GM23338 (cell line): ENCODE data around the gene DESI2. TPM values are rescaled to one million over a fixed set of nuclear protein-coding genes. Genes with fewer than 3 reads are reported as not detected.
"Not testable (repeated sequence)": the region's sequence is repeated elsewhere in the genome, so short reads cannot be mapped to it uniquely, and the experiment has no call there.

ENCODE experiments used
- ATAC-seq: fragments of 200-7000 bp; cut with Tn5 transposase; 3 replicates; pipeline ENCODE4 v1.9.1; 2020
- DNase-seq: peaks from one replicate; pipeline ENCODE4 v3.0.0-alpha.2; 2015; ENCODE audit warnings: low spot score
- H2AFZ ChIP-seq: fragments of 200-600 bp; sonication (generic); 2 replicates; pipeline ENCODE4 v1.8.0; 2016; ENCODE audit warnings: antibody characterized with exemption, mild to moderate bottlenecking, moderate library complexity
- H3F3A ChIP-seq: fragments of 200-600 bp; sonication (generic); replicated peaks from 2 replicates; pipeline ENCODE4 v1.8.0; 2017; ENCODE audit warnings: antibody characterized with exemption, mixed run types, low read depth
- H3K27ac ChIP-seq: fragments of 200-600 bp; sonication (generic); 2 replicates; pipeline ENCODE4 v1.6.1; 2016; ENCODE audit warnings: low read depth
- H3K27me3 ChIP-seq: fragments of 200-600 bp; sonication (generic); 2 replicates; pipeline ENCODE4 v1.8.0; 2016; ENCODE audit warnings: mild to moderate bottlenecking, mixed run types, moderate library complexity; ENCODE audit not compliant: insufficient read depth
- H3K36me3 ChIP-seq: fragments of 200-600 bp; sonication (generic); 2 replicates; pipeline ENCODE4 v1.8.0; 2016; ENCODE audit warnings: mild to moderate bottlenecking; ENCODE audit not compliant: insufficient read depth
- H3K4me1 ChIP-seq: fragments of 200-600 bp; sonication (generic); 2 replicates; pipeline ENCODE4 v1.8.0; 2016; ENCODE audit warnings: mild to moderate bottlenecking, moderate library complexity; ENCODE audit not compliant: insufficient read depth
- H3K4me2 ChIP-seq: fragments of 200-600 bp; sonication (generic); 2 replicates; pipeline ENCODE4 v1.7.1; 2017; ENCODE audit warnings: mixed run types
- H3K4me3 ChIP-seq: fragments of 200-600 bp; sonication (generic); 2 replicates; pipeline ENCODE4 v1.6.1; 2016; ENCODE audit warnings: mixed run types
- H3K79me2 ChIP-seq: fragments of 200-600 bp; sonication (generic); replicated peaks from 2 replicates; pipeline ENCODE4 v1.8.0; 2017; ENCODE audit warnings: mild to moderate bottlenecking; ENCODE audit not compliant: insufficient read depth
- H3K9me2 ChIP-seq: fragments of 200-600 bp; sonication (generic); 2 replicates; pipeline ENCODE4 v1.8.0; 2017; ENCODE audit not compliant: insufficient read depth
- H4K20me1 ChIP-seq: fragments of 200-600 bp; sonication (generic); replicated peaks from 2 replicates; pipeline ENCODE4 v1.8.0; 2017; ENCODE audit warnings: mild to moderate bottlenecking; ENCODE audit not compliant: insufficient read depth
- H3K27ac Mint-ChIP-seq: 2 replicates; pipeline ENCODE4 v1.8.0; 2020; ENCODE audit warnings: inconsistent platforms, mild to moderate bottlenecking, moderate library complexity, mixed read lengths
- H3K27me3 Mint-ChIP-seq: 3 replicates; pipeline ENCODE4 v1.8.0; 2022; ENCODE audit warnings: low read depth, mild to moderate bottlenecking, moderate library complexity, mixed read lengths, inconsistent platforms; ENCODE audit not compliant: insufficient read depth, poor library complexity
- H3K36me3 Mint-ChIP-seq: 3 replicates; pipeline ENCODE4 v1.8.0; 2021; ENCODE audit warnings: low read depth, mild to moderate bottlenecking, inconsistent platforms, moderate library complexity, mixed read lengths
- H3K4me1 Mint-ChIP-seq: 3 replicates; pipeline ENCODE4 v1.8.0; 2020; ENCODE audit warnings: mild to moderate bottlenecking, inconsistent platforms, mixed read lengths
- H3K4me3 Mint-ChIP-seq: 3 replicates; pipeline ENCODE4 v1.8.0; 2021; ENCODE audit warnings: moderate library complexity, mild to moderate bottlenecking, inconsistent platforms, mixed read lengths
- H3K9me3 Mint-ChIP-seq: 3 replicates; pipeline ENCODE4 v1.8.0; 2020; ENCODE audit warnings: moderate library complexity, mild to moderate bottlenecking, inconsistent platforms, mixed read lengths
- EZH2phosphoT487 ChIP-seq: fragments of 200-600 bp; sonication (generic); IDR thresholded peaks from one replicate; pipeline ENCODE4 v1.8.1; 2018; ENCODE audit warnings: antibody characterized with exemption; ENCODE audit not compliant: unreplicated experiment
- NANOG ChIP-seq: IDR thresholded peaks from 2 replicates; pipeline ENCODE4 v1.6.1; 2016; ENCODE audit warnings: antibody characterized with exemption, borderline replicate concordance
- POLR2AphosphoS5 ChIP-seq: IDR thresholded peaks from 2 replicates; pipeline ENCODE4 v1.6.1; 2016; ENCODE audit warnings: antibody characterized with exemption, low read depth
- polyA plus RNA-seq: library from polyadenylated mRNA; unstranded; fragments of >200 nt; fragmentation: Nextera tagmentation; extraction: Ambion mirVana; gene quantifications from 2 replicates; pipeline ENCODE4 v1.2.1, GENCODE V29; 2016
- total RNA-seq: library from RNA; depleted of rRNA; stranded (reverse); fragments of >200 nt; shearing (Covaris generic); gene quantifications from 2 replicates; pipeline ENCODE4 v1.2.3, GENCODE V29; 2014
- TF ChIP-seq, protein P1 (sequence below): IDR thresholded peaks from 2 replicates; pipeline ENCODE4 v1.6.1; 2016; ENCODE audit warnings: antibody characterized with exemption
- TF ChIP-seq, protein P2 (sequence below): IDR thresholded peaks from one replicate; pipeline ENCODE4 v1.6.1; 2018; ENCODE audit warnings: antibody characterized with exemption; ENCODE audit not compliant: unreplicated experiment
- TF ChIP-seq, protein P3 (sequence below), 2 experiments: fragments of 200-600 bp in 1 of 2; sonication (generic) in 1 of 2; conservative IDR thresholded peaks; 2 replicates each; pipeline versions ENCODE4 v1.5.1 to v1.6.1; 2016 to 2017; ENCODE audit warnings: antibody characterized with exemption in 2 of 2, low read depth in 2 of 2, mild to moderate bottlenecking in 2 of 2, moderate library complexity in 1 of 2

The DESI2 gene
- total and polyA plus RNA-seq, 2 experiments from 2014 or later: 145 TPM

- not testable (repeated sequence) for H2AFZ ChIP-seq, H3K79me2 ChIP-seq, H3K27me3 Mint-ChIP-seq, H3K27ac ChIP-seq, H3K36me3 ChIP-seq, ATAC-seq, DNase-seq, H3K27ac Mint-ChIP-seq, H3K9me2 ChIP-seq, H3K4me3 Mint-ChIP-seq, H3K4me3 ChIP-seq, H3K4me2 ChIP-seq, H3K27me3 ChIP-seq, H4K20me1 ChIP-seq, H3K4me1 Mint-ChIP-seq
- Mint-ChIP-seq H3K9me3 (peaks cover 17% of the 10 kb centered on the region), H3K36me3 (peaks cover 14% of the 10 kb centered on the region)
- Histone ChIP-seq H3F3A (peaks cover 10% of the 10 kb centered on the region; the same call in 1 of the 2 replicates), H3K4me1 (peaks cover 14% of the 10 kb centered on the region)
These were observed 86.2 kb downstream of the DESI2 start for GRCh38 chr1:244739140-244739539.

- not testable (repeated sequence) for H3K4me3 ChIP-seq, H3K27ac ChIP-seq, H3K27ac Mint-ChIP-seq, H3K27me3 ChIP-seq, H3K4me1 Mint-ChIP-seq, H3K4me3 Mint-ChIP-seq, ATAC-seq, DNase-seq, H3K9me2 ChIP-seq, H3F3A ChIP-seq, H3K27me3 Mint-ChIP-seq, H4K20me1 ChIP-seq, H3K4me2 ChIP-seq, H3K36me3 ChIP-seq, H3K79me2 ChIP-seq
- Mint-ChIP-seq H3K36me3 (peaks cover 10% of the 10 kb centered on the region), H3K9me3 (peaks cover 12% of the 10 kb centered on the region)
- peaks cover 12% of the 10 kb centered on the region for H3K4me1 ChIP-seq
- H2AFZ ChIP-seq: peak overlapping the region; percentile 85
These were observed 87.2 kb downstream of the DESI2 start for GRCh38 chr1:244740027-244740617.

GRCh38 chr1:244741692-244742091 is 88.8 kb downstream of the DESI2 start:
- Histone ChIP-seq H3K4me1 (no peaks in the 10 kb centered on the region; the same call in 1 of the 2 replicates), H3K9me2 (no peaks in the 10 kb centered on the region), H3F3A (no peaks in the 10 kb centered on the region), H3K4me3 (no peak overlapping the region), H4K20me1 (no peaks in the 10 kb centered on the region), H2AFZ (no peak overlapping the region), H3K27me3 (no peaks in the 10 kb centered on the region), H3K79me2 (no peaks in the 10 kb centered on the region), H3K36me3 (no peaks in the 10 kb centered on the region), H3K4me2 (no peak overlapping the region), H3K27ac (no peak overlapping the region)
- Mint-ChIP-seq H3K36me3 (no peaks in the 10 kb centered on the region), H3K27ac (no peak overlapping the region), H3K4me3 (no peak overlapping the region), H3K27me3 (peaks cover 2% of the 10 kb centered on the region), H3K9me3 (no peaks in the 10 kb centered on the region), H3K4me1 (no peaks in the 10 kb centered on the region)
- DNase-seq (no peak), ATAC-seq (no peak)
- TF ChIP-seq, protein P1, sequence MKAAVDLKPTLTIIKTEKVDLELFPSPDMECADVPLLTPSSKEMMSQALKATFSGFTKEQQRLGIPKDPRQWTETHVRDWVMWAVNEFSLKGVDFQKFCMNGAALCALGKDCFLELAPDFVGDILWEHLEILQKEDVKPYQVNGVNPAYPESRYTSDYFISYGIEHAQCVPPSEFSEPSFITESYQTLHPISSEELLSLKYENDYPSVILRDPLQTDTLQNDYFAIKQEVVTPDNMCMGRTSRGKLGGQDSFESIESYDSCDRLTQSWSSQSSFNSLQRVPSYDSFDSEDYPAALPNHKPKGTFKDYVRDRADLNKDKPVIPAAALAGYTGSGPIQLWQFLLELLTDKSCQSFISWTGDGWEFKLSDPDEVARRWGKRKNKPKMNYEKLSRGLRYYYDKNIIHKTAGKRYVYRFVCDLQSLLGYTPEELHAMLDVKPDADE: no peak
- no peak for TF ChIP-seq NANOG
- TF ChIP-seq EZH2phosphoT487: no peak
- TF ChIP-seq, protein P2, sequence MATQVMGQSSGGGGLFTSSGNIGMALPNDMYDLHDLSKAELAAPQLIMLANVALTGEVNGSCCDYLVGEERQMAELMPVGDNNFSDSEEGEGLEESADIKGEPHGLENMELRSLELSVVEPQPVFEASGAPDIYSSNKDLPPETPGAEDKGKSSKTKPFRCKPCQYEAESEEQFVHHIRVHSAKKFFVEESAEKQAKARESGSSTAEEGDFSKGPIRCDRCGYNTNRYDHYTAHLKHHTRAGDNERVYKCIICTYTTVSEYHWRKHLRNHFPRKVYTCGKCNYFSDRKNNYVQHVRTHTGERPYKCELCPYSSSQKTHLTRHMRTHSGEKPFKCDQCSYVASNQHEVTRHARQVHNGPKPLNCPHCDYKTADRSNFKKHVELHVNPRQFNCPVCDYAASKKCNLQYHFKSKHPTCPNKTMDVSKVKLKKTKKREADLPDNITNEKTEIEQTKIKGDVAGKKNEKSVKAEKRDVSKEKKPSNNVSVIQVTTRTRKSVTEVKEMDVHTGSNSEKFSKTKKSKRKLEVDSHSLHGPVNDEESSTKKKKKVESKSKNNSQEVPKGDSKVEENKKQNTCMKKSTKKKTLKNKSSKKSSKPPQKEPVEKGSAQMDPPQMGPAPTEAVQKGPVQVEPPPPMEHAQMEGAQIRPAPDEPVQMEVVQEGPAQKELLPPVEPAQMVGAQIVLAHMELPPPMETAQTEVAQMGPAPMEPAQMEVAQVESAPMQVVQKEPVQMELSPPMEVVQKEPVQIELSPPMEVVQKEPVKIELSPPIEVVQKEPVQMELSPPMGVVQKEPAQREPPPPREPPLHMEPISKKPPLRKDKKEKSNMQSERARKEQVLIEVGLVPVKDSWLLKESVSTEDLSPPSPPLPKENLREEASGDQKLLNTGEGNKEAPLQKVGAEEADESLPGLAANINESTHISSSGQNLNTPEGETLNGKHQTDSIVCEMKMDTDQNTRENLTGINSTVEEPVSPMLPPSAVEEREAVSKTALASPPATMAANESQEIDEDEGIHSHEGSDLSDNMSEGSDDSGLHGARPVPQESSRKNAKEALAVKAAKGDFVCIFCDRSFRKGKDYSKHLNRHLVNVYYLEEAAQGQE: no peak
- no peak for TF ChIP-seq POLR2AphosphoS5
- TF ChIP-seq, protein P3, sequence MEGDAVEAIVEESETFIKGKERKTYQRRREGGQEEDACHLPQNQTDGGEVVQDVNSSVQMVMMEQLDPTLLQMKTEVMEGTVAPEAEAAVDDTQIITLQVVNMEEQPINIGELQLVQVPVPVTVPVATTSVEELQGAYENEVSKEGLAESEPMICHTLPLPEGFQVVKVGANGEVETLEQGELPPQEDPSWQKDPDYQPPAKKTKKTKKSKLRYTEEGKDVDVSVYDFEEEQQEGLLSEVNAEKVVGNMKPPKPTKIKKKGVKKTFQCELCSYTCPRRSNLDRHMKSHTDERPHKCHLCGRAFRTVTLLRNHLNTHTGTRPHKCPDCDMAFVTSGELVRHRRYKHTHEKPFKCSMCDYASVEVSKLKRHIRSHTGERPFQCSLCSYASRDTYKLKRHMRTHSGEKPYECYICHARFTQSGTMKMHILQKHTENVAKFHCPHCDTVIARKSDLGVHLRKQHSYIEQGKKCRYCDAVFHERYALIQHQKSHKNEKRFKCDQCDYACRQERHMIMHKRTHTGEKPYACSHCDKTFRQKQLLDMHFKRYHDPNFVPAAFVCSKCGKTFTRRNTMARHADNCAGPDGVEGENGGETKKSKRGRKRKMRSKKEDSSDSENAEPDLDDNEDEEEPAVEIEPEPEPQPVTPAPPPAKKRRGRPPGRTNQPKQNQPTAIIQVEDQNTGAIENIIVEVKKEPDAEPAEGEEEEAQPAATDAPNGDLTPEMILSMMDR (conservative IDR thresholded peaks at IDR 0.05; ENCODE audit: low read depth in 2 of 2): no peak
